ENCODE results near the gene PCSK4. TPM values are rescaled to one million over a fixed set of nuclear protein-coding genes. Genes with fewer than 3 reads are reported as not detected.

The PCSK4 gene
- total and polyA plus RNA-seq, 2 of the 4 experiments (the other 2 are of a cell fraction): 0.72 to 1.7 TPM

GRCh38 chr19:1516395-1516753, 26.2 kb upstream of the PCSK4 start:
- Histone ChIP-seq H3K23ac (ENCODE audit: low read depth, low read length) (no peak overlapping the region), H2AK5ac (ENCODE audit: low read depth, low read length) (no peak overlapping the region), H4K91ac (ENCODE audit: insufficient read depth, low read depth, low read length) (no peak overlapping the region), H3K4me3 (ENCODE audit: insufficient read depth, low read depth, low read length) (no peak overlapping the region), H2BK5ac (ENCODE audit: low read depth, low read length, poor library complexity, severe bottlenecking) (no peak overlapping the region), H4K5ac (ENCODE audit: low read depth, low read length) (no peak overlapping the region), H2AK9ac (replicated peaks; ENCODE audit: low read depth, low read length, poor library complexity) (no peak overlapping the region), H3K9me1 (ENCODE audit: insufficient read depth, low read length) (no peaks in the 10 kb centered on the region), H3K9ac (ENCODE audit: low read depth, low read length) (no peak overlapping the region), H3K4me2 (ENCODE audit: low read depth, low read length) (no peak overlapping the region), H3K14ac (replicated peaks; ENCODE audit: low read depth, low read length) (no peak overlapping the region), H3K56ac (ENCODE audit: extremely low read depth, insufficient read depth, low read length) (no peak overlapping the region), H2BK120ac (ENCODE audit: low read depth, low read length) (no peak overlapping the region), H3K27me3 (ENCODE audit: control insufficient read depth, insufficient read depth, low read length) (peaks cover under 1% of the 10 kb centered on the region; the same call in 1 of the 2 replicates), H3K79me1 (ENCODE audit: low read depth in 1 of 2, low read length in 2 of 2) (peaks cover 4 to 9% of the 10 kb centered on the region in 2 experiments; a peak in 1 of 4 replicates), H3K4me1 (ENCODE audit: control insufficient read depth, insufficient read depth, low read length) (peaks cover 4% of the 10 kb centered on the region; the same call in 1 of the 2 replicates), H3K9me3 (ENCODE audit: control insufficient read depth, insufficient read depth, low read length) (peaks cover 2% of the 10 kb centered on the region; the same call in 1 of the 2 replicates), H2BK20ac (ENCODE audit: low read depth, low read length) (no peak overlapping the region), H2AFZ (replicated peaks; ENCODE audit: low read length, poor library complexity) (no peak overlapping the region), H3K4ac (ENCODE audit: low read depth, low read length) (no peak overlapping the region), H4K20me1 (ENCODE audit: insufficient read depth, low read length) (peaks cover 6% of the 10 kb centered on the region; the same call in 1 of the 2 replicates), H4K8ac (ENCODE audit: low read depth in 2 of 2, low read length in 2 of 2) (no peak overlapping the region), H3K36me3 (ENCODE audit: control insufficient read depth, insufficient read depth, low read length) (no peaks in the 10 kb centered on the region), H2BK15ac (ENCODE audit: low read depth, low read length) (no peak overlapping the region), H3K27ac (ENCODE audit: insufficient read depth, low read length) (no peak overlapping the region), H3K18ac (ENCODE audit: low read depth, low read length) (no peak overlapping the region)
- TF ChIP-seq USF2 (IDR thresholded peaks at IDR 0.05; ENCODE audit: low read depth, low read length) (peak; percentile 70; the same call in 1 of the 2 replicates), BHLHE40 (IDR thresholded peaks at IDR 0.05; ENCODE audit: low read depth, low read length) (no peak)
- dilution Hi-C loops (cut with HindIII; ENCODE audit: low sequenced_read_pairs, unreplicated experiment) (no loop called here), intact Hi-C loops (cut with micrococcal nuclease) (no loop called here), in situ Hi-C loops (cut with MboI; ENCODE audit: low sequenced_read_pairs) (no loop called here)
- BruUV-seq (replicated peaks): no TSS peak
- ChIA-PET POLR2A (ENCODE audit: unreplicated experiment) (no interaction called here), CTCF (no interaction called here)
- ATAC-seq (ENCODE audit: low read depth) (no peak), DNase-seq (no peak)
- WGBS, 2 experiments (ENCODE audit: extremely low coverage in 2 of 2, insufficient read length in 1 of 2): 54% methylated on average over 3 of the region's 8 CpGs; no CpG with 5 or more reads in 1 of the 2 experiments

Measured in IMR-90 (cell line).